ENCODE data around the gene DTNBP1.

DTNBP1 gene

DNA sequence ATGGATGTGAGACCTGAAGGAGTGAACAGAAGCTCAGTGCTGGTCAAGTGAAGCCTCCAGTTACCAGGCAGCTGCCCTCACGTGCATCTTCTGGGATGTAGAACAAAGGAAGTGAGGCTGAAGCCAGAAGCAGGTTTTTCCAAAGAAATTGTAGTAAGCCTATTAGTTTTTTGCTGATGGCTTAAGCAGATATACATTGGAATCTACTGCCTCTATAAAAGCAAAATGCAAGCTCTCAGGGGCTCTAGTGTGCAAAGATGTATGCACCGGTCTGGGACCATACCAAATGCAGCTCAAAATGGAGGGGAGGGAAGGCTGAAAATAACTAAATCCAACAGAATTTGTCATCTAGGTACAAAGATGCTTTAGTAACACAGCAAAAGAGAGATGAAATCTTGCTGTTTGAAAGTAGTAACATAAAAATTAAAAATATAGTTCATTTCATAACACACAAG, 77.0 kb downstream of the DTNBP1 start:
- no peak for DNase-seq (ENCODE audit: low read depth)
- TF ChIP-seq, protein P1, sequence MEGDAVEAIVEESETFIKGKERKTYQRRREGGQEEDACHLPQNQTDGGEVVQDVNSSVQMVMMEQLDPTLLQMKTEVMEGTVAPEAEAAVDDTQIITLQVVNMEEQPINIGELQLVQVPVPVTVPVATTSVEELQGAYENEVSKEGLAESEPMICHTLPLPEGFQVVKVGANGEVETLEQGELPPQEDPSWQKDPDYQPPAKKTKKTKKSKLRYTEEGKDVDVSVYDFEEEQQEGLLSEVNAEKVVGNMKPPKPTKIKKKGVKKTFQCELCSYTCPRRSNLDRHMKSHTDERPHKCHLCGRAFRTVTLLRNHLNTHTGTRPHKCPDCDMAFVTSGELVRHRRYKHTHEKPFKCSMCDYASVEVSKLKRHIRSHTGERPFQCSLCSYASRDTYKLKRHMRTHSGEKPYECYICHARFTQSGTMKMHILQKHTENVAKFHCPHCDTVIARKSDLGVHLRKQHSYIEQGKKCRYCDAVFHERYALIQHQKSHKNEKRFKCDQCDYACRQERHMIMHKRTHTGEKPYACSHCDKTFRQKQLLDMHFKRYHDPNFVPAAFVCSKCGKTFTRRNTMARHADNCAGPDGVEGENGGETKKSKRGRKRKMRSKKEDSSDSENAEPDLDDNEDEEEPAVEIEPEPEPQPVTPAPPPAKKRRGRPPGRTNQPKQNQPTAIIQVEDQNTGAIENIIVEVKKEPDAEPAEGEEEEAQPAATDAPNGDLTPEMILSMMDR (IDR thresholded peaks at IDR 0.05; ENCODE audit: low read length, missing control alignments), result no peak

DNA sequence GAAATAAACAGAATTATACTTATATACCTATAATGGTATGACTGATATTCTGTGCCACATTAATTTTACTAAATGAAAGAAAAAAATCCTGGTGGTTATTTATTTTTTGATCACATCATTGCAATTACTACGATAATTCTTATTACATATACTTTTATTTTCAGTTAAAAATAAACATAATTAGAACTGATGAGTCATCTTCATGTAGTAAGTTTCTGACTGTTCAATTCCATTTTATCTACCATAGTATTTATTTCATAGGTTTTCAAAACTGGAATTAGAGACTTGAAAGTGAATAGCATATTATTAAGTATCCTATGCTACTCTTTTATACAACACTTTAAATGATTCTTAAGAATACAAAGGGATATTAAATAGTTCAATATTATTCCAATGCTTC, 80.3 kb downstream of the DTNBP1 start:
- DNase-seq (ENCODE audit: low read depth), result no peak
- TF ChIP-seq, protein P1 (IDR thresholded peaks at IDR 0.05; ENCODE audit: low read length, missing control alignments), result no peak
- no peak overlapping the region for H3K4me3 ChIP-seq (replicated peaks; ENCODE audit: low read depth, low read length)

More for the DNA sequence above, 77.0 kb downstream of the DTNBP1 start:
- H3K4me3 ChIP-seq (replicated peaks; ENCODE audit: low read depth, low read length), result no peak overlapping the region

DNA sequence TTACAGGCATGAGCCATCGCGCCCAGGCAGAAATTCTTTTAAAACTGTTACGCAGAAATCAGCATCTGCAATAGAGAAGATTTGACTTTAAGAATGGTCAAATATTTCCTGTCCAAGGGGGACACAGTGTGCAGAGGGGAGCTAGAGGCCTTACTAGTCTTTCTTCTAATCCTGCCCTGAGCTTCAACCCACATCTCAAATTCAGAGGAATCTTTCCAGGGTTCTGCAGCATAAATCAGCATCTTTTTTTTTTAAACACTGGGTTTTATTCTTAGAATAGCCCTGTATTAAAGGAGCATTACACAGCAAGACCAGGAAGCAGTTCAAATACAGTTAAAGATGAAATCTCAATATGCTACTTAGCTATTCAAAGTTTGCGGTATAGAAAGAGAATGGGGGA, 81.1 kb downstream of the DTNBP1 start:
- H3K4me3 ChIP-seq (replicated peaks; ENCODE audit: low read depth, low read length), result no peak overlapping the region
- DNase-seq (ENCODE audit: low read depth), result no peak
- TF ChIP-seq, protein P1 (IDR thresholded peaks at IDR 0.05; ENCODE audit: low read length, missing control alignments), result no peak

DNA sequence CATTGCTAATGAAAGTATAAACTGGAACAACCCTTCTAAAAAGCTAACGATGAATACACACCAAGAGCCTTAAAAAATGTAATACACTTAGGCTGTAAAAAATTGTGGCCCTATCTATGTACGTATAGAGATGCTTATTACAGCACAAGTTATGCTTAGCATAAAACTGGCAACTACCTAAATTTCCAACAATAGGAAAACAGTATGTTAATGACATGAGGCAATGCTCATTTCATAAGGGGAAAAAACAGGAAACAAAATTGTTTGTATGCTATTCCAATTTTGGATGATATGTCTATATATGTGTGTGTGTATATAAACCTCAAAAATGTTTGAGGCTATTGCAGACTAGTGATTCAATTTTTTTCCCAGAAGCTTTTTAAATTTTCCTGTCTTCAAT, 82.5 kb downstream of the DTNBP1 start:
- DNase-seq (ENCODE audit: low read depth), result no peak
- H3K4me3 ChIP-seq (replicated peaks; ENCODE audit: low read depth, low read length), result no peak overlapping the region
- TF ChIP-seq, protein P1 (IDR thresholded peaks at IDR 0.05; ENCODE audit: low read length, missing control alignments), result no peak

DNA sequence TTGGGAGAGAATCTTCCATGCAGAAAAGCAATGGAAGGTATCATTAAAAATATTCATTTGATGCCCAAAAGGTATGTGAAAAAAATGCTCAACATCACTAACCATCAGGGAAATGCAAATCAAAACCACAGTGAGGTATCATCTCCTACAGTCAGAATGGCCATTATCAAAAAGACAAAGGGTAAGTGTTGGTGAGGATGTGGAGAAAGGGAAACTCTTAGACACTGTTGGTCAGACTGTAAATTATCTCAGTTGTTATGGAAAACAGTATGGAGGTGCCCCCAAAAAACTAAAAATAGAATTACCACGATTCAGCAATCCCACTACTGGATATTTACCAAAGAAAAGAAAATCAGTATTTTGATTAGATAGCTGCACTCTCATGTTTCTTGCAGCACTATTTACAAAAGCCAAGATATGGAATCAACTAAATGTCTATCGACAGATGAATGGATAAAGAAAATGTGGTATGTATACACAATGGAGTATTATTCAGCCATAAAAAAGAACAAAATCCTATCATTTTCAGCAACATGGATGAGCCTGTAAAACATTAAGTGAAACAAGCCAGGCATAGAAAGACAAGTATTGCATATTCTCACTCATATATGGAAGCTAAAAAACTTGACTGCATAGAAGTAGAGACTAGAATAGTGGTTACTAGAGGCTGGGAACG, 84.0 kb downstream of the DTNBP1 start:
- TF ChIP-seq, protein P1 (IDR thresholded peaks at IDR 0.05; ENCODE audit: low read length, missing control alignments), result no peak
- DNase-seq (ENCODE audit: low read depth), result no peak
- H3K4me3 ChIP-seq (replicated peaks; ENCODE audit: low read depth, low read length), result no peak overlapping the region

DNA sequence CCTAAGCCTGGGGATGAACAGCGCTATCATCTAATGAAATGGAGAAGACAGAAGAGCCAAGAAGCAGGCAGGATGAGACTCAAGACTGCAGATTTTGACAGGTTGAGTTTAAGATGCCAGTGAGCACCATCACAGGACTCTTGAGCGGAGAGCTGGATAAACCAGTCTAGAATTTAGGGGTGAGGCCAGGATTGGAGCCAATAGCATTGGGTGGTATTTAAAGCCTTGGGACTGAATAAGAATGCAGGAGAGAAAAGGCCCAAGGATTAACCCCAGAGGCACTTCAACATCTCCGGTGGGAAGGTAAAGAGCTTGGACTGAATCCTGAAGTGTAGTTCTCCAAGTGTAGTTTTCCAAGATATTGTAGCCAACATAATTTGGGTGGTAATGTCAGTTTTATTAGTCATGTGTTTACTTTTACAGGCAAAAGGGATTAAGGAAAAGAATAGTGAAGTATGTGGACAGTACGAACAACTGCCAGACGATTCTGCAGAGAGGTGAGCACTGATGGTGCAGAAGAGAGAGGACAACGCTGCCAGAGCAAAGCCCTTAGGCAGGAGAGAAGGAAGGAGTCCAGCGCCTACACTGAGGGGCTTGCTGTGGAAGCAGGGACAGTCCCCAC, 85.2 kb downstream of the DTNBP1 start:
- TF ChIP-seq, protein P1 (IDR thresholded peaks at IDR 0.05; ENCODE audit: low read length, missing control alignments), result no peak
- no peak overlapping the region for H3K4me3 ChIP-seq (replicated peaks; ENCODE audit: low read depth, low read length)
- no peak for DNase-seq (ENCODE audit: low read depth)

Measured in fibroblast of pulmonary artery (primary cell).